ENCODE data around the gene CCDC73. TPM values are rescaled to one million over a fixed set of nuclear protein-coding genes. Genes with fewer than 3 reads are reported as not detected.

The CCDC73 gene
- polyA plus RNA-seq, 1 donor (not counting 4 experiments of a cell fraction or from before 2014, with no cell fraction given): not detected

DNA sequence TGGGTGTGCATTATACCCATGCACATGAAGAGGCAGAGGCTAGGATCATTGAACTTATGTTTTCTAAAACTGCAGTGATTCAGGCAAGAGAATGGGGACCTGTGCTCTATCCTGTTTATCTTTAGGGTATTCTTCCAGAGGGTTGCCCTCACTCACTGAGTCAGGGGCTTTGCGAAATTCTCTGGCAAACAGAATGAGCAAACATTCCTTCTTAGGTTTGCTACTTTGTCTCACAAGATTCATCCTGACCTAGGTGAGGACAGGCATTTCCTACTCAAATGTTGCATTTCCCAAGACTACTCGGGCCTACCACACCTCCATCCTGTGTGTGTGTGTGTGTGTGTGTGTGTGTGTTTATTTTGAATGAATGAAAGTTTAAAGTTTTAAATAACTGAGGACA, 213.5 kb downstream of the CCDC73 start:
- FAIRE-seq (no peak), DNase-seq (ENCODE audit: low read depth, low spot score) (no peak)
- TF ChIP-seq, protein P1, sequence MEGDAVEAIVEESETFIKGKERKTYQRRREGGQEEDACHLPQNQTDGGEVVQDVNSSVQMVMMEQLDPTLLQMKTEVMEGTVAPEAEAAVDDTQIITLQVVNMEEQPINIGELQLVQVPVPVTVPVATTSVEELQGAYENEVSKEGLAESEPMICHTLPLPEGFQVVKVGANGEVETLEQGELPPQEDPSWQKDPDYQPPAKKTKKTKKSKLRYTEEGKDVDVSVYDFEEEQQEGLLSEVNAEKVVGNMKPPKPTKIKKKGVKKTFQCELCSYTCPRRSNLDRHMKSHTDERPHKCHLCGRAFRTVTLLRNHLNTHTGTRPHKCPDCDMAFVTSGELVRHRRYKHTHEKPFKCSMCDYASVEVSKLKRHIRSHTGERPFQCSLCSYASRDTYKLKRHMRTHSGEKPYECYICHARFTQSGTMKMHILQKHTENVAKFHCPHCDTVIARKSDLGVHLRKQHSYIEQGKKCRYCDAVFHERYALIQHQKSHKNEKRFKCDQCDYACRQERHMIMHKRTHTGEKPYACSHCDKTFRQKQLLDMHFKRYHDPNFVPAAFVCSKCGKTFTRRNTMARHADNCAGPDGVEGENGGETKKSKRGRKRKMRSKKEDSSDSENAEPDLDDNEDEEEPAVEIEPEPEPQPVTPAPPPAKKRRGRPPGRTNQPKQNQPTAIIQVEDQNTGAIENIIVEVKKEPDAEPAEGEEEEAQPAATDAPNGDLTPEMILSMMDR (optimal IDR thresholded peaks at IDR 0.05 in 1 of 3, IDR thresholded peaks at IDR 0.05 in 1 of 3, conservative IDR thresholded peaks at IDR 0.05 in 1 of 3; ENCODE audit: extremely low read depth in 1 of 3, insufficient read depth in 2 of 3, low read length in 3 of 3): no peak
- no peak for TF ChIP-seq EZH2 (IDR thresholded peaks at IDR 0.05; ENCODE audit: low read length)
- no peaks in the 10 kb centered on the region for H3K27me3 ChIP-seq (ENCODE audit: control insufficient read depth, extremely low read depth, insufficient read depth, low read length)
- no peak overlapping the region for H3K4me3 ChIP-seq (ENCODE audit: control insufficient read depth in 2 of 3, extremely low read depth in 1 of 3, insufficient read depth in 2 of 3, low read depth in 1 of 3, low read length in 3 of 3)
- peaks cover 14% of the 10 kb centered on the region for H3K4me1 ChIP-seq (ENCODE audit: control insufficient read depth, extremely low read depth, insufficient read depth, low read length)
- no peaks in the 10 kb centered on the region for H3K9me1 ChIP-seq (ENCODE audit: control insufficient read depth, extremely low read depth, insufficient read depth, low read length)
- no peak overlapping the region for H2AFZ ChIP-seq (ENCODE audit: control insufficient read depth, low read length)
- H3K9ac ChIP-seq (ENCODE audit: control insufficient read depth, extremely low read depth, insufficient read depth, low read length): no peak overlapping the region
- dilution Hi-C loops (cut with MboI; ENCODE audit: extremely low pct_ligation_motif_present, low sequenced_read_pairs): no loop called here
- no peak overlapping the region for H3K4me2 ChIP-seq (ENCODE audit: control insufficient read depth, extremely low read depth, insufficient read depth, low read depth, low read length)
- H3K36me3 ChIP-seq (ENCODE audit: control insufficient read depth in 2 of 2, extremely low read depth in 1 of 2, insufficient read depth in 2 of 2, low read length in 2 of 2): no peaks in the 10 kb centered on the region
- H3K9me3 ChIP-seq (ENCODE audit: control insufficient read depth, low read depth, low read length): no peaks in the 10 kb centered on the region
- no peak overlapping the region for H3K27ac ChIP-seq (ENCODE audit: control insufficient read depth, insufficient read depth, low read length)
- H3K79me2 ChIP-seq (ENCODE audit: control insufficient read depth, insufficient read depth, low read length): peaks cover 26% of the 10 kb centered on the region
- H4K20me1 ChIP-seq (ENCODE audit: control insufficient read depth, extremely low read depth, insufficient read depth, low read length): peaks cover 9% of the 10 kb centered on the region

DNA sequence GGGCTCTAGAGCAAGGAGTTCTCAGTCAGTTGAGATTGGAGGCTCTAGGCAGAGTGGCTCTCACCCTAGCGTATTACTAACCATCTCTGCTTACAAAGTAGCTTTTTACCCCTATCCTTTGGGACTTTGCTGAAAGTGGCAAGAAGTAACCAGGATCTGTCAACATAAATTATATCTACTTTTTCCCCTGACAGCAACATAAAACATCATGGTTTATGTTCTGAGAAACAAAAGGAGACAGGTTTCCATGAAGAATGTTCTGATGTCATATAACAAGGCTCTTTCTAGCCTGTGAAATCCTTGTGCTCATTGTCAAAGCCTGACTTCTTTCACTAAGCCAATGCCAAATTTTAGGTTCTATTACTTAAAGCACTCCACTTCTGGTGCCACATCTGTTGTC, 218.0 kb downstream of the CCDC73 start:
- Histone ChIP-seq H3K9me1 (ENCODE audit: control insufficient read depth, extremely low read depth, insufficient read depth, low read length) (no peaks in the 10 kb centered on the region), H3K79me2 (ENCODE audit: control insufficient read depth, insufficient read depth, low read length) (no peaks in the 10 kb centered on the region), H3K27me3 (ENCODE audit: control insufficient read depth, extremely low read depth, insufficient read depth, low read length) (no peaks in the 10 kb centered on the region), H3K9me3 (ENCODE audit: control insufficient read depth, low read depth, low read length) (no peaks in the 10 kb centered on the region), H3K4me1 (ENCODE audit: control insufficient read depth, extremely low read depth, insufficient read depth, low read length) (no peaks in the 10 kb centered on the region), H3K4me3 (ENCODE audit: control insufficient read depth in 2 of 3, extremely low read depth in 1 of 3, insufficient read depth in 2 of 3, low read depth in 1 of 3, low read length in 3 of 3) (no peak overlapping the region), H4K20me1 (ENCODE audit: control insufficient read depth, extremely low read depth, insufficient read depth, low read length) (no peaks in the 10 kb centered on the region), H3K27ac (ENCODE audit: control insufficient read depth, insufficient read depth, low read length) (no peak overlapping the region), H3K9ac (ENCODE audit: control insufficient read depth, extremely low read depth, insufficient read depth, low read length) (no peak overlapping the region), H2AFZ (ENCODE audit: control insufficient read depth, low read length) (no peak overlapping the region), H3K36me3 (ENCODE audit: control insufficient read depth in 2 of 2, extremely low read depth in 1 of 2, insufficient read depth in 2 of 2, low read length in 2 of 2) (no peaks in the 10 kb centered on the region), H3K4me2 (ENCODE audit: control insufficient read depth, extremely low read depth, insufficient read depth, low read depth, low read length) (no peak overlapping the region)
- dilution Hi-C loops (cut with MboI; ENCODE audit: extremely low pct_ligation_motif_present, low sequenced_read_pairs): no loop called here
- TF ChIP-seq EZH2 (IDR thresholded peaks at IDR 0.05; ENCODE audit: low read length): no peak
- TF ChIP-seq, protein P1 (optimal IDR thresholded peaks at IDR 0.05 in 1 of 3, IDR thresholded peaks at IDR 0.05 in 1 of 3, conservative IDR thresholded peaks at IDR 0.05 in 1 of 3; ENCODE audit: extremely low read depth in 1 of 3, insufficient read depth in 2 of 3, low read length in 3 of 3): no peak
- no peak for DNase-seq (ENCODE audit: low read depth, low spot score)
- FAIRE-seq: no peak
